ENCODE results near the gene GNAT1. TPM values are rescaled to one million over a fixed set of nuclear protein-coding genes. Genes with fewer than 3 reads are reported as not detected.

The GNAT1 gene
- total and polyA plus RNA-seq, 8 donors: not detected

- peaks cover 9 to 80% (median 38%) of the 10 kb centered on the region in 3 donors for H3K27me3 ChIP-seq
- H3K9me3 ChIP-seq: no peaks in the 10 kb centered on the region
- H3K27ac ChIP-seq: no peak overlapping the region
- H3K4me3 ChIP-seq: no peak overlapping the region
- peak in 1 of 2 donors; percentile 42 for DNase-seq
- peaks cover 15 to 24% (median 19%) of the 10 kb centered on the region in 4 donors for H3K4me1 ChIP-seq
- H3K36me3 ChIP-seq: no peaks in the 10 kb centered on the region
- WGBS, 5 donors: 47 to 67% (median 60%) methylated on average over 8 to 9 of the region's 9 CpGs
- intact Hi-C loops (cut with DNase I; ENCODE audit: low total_unique reads): no loop called here
- no peak for TF ChIP-seq EP300 (IDR thresholded peaks at IDR 0.05)
- no peak for TF ChIP-seq POLR2AphosphoS5 (IDR thresholded peaks at IDR 0.05)
- TF ChIP-seq CTCF (IDR thresholded peaks at IDR 0.05): no peak
- TF ChIP-seq POLR2A (IDR thresholded peaks at IDR 0.05): no peak
Observed at GRCh38 chr3:50203113-50203808, 11.9 kb downstream of the GNAT1 start.

- Histone ChIP-seq H3K27ac (no peak overlapping the region), H3K9me3 (no peaks in the 10 kb centered on the region), H3K4me3 (peak overlapping the region in 2 of 4 donors; percentile 48 to 55), H3K27me3 (peaks cover 9 to 73% (median 38%) of the 10 kb centered on the region in 3 donors), H3K36me3 (no peaks in the 10 kb centered on the region), H3K4me1 (peaks cover 15 to 24% (median 19%) of the 10 kb centered on the region in 4 donors)
- no peak for DNase-seq
- no peak for TF ChIP-seq EP300 (IDR thresholded peaks at IDR 0.05)
- TF ChIP-seq POLR2AphosphoS5 (IDR thresholded peaks at IDR 0.05): no peak
- TF ChIP-seq POLR2A (IDR thresholded peaks at IDR 0.05): no peak
- TF ChIP-seq CTCF (IDR thresholded peaks at IDR 0.05): no peak
- intact Hi-C loops (cut with DNase I; ENCODE audit: low total_unique reads): no loop called here
- 67 to 80% (median 74%) methylated on average over 11 to 12 of the region's 12 CpGs for WGBS, 5 donors
Observed at GRCh38 chr3:50203809-50204803, 12.7 kb downstream of the GNAT1 start.

GRCh38 chr3:50204804-50205412, 13.5 kb downstream of the GNAT1 start, which contains the start of gene SLC38A3:
Gene SLC38A3 (plus strand): TSS chr3:50205271. CDS start chr3:50214200, 8,929 bp downstream.
- H3K4me1 ChIP-seq: peaks cover 15 to 24% (median 19%) of the 10 kb centered on the region in 4 donors
- TF ChIP-seq CTCF (IDR thresholded peaks at IDR 0.05) (no peak), POLR2A (IDR thresholded peaks at IDR 0.05) (no peak), POLR2AphosphoS5 (IDR thresholded peaks at IDR 0.05) (no peak), EP300 (IDR thresholded peaks at IDR 0.05) (no peak)
- intact Hi-C loops (cut with DNase I; ENCODE audit: low total_unique reads): no loop called here
- no peaks in the 10 kb centered on the region for H3K9me3 ChIP-seq
- peak; percentile 39 to 82 for DNase-seq
- H3K27me3 ChIP-seq: peaks cover 9 to 66% (median 38%) of the 10 kb centered on the region in 3 donors
- WGBS, 5 donors: 5 to 35% (median 5%) methylated on average over 3 to 41 of the region's 41 CpGs
- H3K4me3 ChIP-seq: peak within 1 kb of the TSS; percentile 37 to 55 (median 44)
- peak within 1 kb of the TSS in 2 of 5 donors; percentile 6 to 18 for H3K27ac ChIP-seq
- no peaks in the 10 kb centered on the region for H3K36me3 ChIP-seq
